Stimulated activated CD4-positive, alpha-beta T cell treated with anti-CD3 and anti-CD28 coated beads, Interleukin-4, amount 100 ng/mL, for 48 hours (primary cell): ENCODE data around the gene RALGPS1.
A peak's percentile ranks its signal among the peaks of the same experiment; 100 is the strongest.
"Not testable (repeated sequence)": the region's sequence is repeated elsewhere in the genome, so short reads cannot be mapped to it uniquely, and the experiment has no call there.

Source experiments
- DNase-seq, 2 donors: peaks; one replicate each; pipeline ENCODE4 v3.0.0-alpha.2; 2020; ENCODE audit warnings: low read depth in 2 of 2

The RALGPS1 gene

DNA sequence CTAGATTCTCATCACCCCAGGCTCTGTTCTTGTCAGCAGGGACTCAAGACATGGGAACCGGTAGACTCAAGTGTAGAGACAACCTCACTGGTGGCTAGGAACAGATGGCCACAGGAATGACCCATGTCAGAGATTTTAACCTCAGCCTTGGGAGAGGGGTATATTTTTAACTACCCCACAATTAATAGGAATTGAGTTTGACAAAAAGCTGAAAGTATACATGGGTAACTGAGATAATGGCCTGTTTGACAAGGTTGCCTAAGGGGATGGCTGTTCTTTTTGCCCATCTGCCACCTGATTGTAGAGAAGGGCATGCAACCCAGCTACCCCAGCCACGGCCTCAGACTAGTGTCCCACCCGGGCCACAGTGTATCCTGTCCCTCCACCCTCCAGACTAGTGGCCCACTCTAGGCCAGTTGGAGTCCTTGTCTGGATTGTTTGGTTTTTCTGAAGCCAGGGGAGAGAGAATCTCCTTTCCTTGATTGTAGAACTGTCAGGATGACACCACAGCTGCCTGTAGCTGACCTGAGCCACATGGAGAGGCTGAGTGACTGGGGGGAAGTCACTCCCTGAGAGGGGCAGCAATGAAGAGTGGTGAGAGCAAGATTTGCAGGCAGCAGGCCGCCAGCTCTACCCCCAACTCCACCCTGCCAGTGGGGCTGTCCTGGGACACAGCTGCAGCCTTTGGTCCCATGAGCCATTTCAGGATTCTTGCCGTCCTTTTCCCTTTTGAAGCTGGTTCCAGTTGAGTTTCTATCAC lies 222.5 kb downstream of the RALGPS1 start:
- DNase-seq, result no peak

DNA sequence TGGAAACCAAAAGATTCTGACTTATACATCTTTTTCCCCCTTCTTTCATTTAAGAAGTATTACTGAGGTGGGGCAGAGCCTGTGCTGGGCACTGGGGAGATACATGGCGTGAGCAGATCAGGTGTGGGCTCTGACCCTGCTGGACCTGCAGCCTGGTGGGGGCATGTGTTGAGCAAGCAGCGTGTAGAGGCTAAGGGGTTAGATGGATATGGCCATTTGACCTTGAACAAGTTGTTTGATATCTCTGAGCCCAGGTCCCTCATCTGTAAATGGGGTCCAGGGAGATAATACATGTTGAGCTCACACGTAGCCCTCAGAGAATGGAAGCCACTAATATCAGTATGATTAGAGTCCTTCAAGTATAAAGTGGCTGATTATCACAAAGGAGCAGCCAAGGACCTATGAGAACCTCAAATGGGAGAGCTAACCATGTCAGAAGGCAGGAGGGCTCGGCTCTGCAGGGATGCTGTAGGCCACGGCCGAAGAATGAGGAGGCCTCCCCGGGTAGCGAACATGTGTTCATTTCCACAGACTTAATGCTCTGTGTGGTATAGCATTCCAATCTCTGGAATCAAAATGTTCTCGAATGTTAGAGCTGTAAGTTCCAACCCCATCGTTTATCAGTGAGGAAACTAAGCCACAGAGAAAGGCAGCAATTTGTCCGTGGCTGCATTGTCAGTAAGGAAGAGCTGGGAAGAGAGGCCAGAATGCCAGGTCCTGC lies 223.2 kb downstream of the RALGPS1 start:
- DNase-seq, result no peak

DNA sequence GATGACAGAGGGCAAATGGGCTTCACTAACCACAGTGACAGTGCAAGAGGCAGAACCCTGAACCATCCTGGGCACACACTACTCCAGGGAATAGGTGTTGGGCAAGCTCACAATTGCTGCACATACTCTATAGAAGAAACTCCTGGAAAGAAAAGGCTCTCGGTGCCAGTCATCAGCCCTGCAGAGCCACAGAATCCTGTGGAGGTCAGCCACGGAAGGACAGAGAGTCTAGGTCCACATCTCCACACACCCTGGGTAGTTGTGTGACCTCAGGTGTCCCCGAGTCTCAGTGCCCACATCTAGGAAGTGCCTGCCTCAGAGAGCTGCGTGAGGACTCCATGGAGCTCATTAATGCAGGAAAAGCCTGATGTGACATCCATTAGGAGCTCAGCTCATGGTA lies 223.9 kb downstream of the RALGPS1 start:
- DNase-seq, result no peak

DNA sequence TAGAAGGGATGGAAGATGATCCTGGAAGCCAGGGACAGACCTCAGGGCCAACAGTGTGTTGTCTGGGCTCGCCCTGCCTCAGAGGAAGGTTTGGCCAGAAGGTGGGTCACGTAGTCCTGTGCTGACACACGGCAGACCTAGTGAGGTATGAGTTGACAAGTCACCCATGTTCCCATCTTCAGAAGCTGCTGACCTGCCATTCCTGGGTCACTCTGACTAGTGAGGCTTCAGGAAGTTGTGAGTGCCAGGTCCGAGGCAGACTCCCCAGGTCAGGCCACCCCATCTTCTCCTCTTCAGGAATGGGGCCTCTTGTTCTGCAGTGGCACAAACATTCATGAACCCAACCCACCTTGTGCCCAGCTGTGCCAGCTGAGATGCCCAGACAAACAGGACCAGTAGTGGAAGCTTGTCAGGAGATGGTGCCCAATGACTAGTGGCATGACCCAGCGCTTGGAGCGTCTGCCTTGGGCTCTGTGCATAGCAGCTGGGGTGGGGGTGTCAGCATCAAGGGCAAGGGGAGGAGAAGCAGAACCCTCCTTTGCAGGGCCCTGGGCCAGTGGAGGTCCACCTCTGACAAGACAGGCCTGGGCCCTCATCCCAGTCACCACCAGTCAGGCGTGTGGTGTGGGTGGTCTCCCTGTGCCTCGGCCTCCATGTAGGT lies 224.6 kb downstream of the RALGPS1 start:
- DNase-seq, result no peak

DNA sequence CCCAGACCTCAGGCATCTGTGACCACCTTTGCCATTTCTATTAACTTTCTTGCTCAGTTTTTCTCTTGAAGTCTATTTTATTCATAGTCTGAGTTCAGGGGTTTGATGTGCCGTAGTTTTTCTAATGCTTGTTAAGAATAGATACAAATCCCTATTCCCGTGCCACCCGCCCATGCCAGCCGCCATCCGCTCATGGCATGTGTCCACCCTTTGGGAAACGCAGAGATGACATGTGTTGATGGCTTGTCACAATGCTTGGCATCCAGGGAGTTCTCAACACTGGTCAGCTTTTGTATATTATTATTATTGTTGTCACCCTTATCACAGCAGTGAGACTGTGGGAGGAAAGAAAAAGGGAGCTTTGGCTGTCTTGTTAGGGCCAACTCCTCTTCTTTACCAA lies 225.2 kb downstream of the RALGPS1 start:
- no peak for DNase-seq

DNA sequence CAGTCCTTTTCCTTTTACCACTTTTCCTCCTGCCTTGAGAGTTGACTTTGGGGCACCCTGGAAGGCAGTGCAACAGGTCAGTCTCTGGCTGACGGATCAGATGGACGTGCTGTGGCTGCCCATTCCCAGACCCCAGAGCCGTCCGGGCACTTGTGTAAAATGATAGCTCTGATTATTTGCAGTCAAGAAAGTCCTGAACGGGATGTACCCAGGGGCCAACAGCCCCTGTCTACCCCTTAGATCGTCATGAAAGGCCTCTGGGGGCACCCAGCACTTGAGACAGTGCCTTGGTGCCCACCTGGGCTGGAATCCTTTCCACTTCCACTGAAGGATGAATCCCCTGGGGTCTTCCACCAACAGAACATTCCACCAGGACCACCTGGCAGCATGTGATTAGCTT lies 225.6 kb downstream of the RALGPS1 start:
- no peak for DNase-seq

DNA sequence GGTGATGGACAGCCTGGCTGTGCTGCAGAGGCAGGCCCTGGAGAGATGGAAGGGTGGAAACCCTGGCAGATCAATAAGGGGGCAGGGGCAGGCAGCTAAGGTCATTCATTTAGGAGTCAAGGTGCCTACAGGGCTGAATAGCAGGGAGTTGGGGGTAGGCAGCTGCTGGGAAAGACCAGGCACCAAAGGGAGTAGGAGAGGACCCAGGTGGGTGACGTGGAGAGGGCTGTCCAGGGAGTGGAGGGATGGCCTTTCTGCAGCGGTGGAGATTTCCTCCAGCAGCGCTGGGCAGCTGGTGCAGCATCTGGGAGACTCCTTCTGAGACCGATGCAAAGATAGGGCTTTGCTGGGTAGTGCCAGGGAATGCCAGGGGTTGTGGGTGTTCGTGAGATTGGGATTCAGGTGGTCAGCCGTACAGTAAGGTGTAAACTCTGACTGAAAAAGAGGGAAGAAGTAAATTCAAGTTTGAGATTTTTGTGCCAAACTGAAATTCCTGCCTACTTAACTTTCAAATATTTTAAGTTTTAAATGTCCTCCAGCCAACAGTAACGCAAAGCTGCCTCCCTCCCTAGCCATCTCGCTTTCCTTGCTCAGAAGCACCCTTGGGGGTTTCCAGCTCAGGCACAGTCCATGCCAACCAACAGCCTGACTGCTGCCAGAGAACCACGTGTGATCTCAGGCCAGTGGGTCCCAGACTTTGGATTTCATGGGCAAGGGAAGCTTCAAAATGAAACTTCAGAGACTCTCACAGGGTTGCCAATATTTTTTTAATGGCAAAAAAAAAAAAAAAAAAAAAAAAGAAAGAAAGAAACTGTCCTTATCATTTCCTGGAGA lies 226.5 kb downstream of the RALGPS1 start:
- DNase-seq, result no peak

DNA sequence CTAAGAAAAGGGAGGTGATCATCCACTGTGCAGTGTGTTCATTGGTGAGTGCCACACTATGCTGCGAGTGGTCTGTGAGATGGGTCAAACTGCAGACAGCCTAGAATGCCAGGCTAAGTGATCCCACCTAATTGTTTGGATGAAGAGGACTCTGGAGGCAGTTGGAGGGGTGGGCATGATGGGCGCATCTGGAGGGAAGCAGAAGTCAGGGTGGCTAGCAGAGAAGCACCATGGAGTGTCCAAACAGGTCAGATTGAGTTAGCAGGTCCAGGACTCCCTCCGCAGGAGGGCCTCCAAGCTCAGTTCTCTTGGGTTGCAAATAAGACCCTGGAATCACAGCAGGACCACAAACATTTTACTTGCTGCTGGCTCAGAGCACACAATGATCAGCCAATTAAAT lies 227.7 kb downstream of the RALGPS1 start:
- no peak for DNase-seq

DNA sequence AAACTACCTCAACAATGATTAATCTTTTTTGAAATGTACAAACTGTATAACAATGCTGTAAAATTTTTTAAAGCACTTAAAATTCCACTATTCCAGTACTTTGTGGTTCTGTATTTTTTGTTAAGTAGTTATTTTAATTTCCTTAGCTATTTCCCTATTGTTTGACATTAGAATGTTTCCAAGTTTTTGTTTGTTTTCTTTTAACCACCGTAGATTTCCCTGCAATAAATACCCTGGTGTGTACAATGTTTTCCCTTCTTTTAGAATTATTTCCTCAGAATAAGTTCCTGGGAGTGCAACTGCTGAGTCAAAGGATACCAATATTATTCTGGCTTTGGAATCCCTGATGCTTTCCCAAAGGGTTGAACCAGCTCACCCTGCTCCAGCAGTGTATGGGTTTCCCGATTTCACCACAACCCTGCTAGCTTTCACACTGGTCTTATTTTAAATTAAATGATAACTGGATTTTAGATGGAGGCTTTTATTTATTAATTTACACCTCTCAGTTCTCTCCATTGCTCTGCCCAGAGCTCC lies 228.4 kb downstream of the RALGPS1 start:
- no peak for DNase-seq

DNA sequence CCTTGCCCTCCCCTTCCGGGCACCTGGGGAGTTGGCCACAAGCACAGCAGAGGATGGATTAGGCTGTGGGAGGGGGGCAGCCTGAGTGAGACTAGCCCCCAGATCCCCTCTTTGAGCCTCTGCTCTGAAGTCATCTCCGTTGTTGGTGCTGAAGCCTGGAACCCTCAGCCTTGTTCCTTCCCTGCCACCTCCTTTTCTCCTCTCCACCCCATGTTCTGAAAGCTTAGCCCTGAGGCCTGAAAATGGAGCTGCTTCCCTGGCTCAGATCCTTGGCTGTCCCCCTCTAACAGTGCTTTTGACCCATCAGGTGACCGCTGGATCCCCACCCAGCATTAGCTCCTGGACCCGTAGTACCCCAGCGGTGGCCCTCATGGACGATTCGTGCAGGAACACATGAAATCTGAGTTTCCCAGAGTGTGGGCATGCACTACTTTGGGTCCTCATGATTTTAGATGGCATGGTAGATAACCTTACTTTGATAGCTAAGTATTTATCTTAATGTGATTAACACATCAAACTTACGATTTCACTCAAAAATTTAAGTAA lies 229.4 kb downstream of the RALGPS1 start:
- no peak for DNase-seq

DNA sequence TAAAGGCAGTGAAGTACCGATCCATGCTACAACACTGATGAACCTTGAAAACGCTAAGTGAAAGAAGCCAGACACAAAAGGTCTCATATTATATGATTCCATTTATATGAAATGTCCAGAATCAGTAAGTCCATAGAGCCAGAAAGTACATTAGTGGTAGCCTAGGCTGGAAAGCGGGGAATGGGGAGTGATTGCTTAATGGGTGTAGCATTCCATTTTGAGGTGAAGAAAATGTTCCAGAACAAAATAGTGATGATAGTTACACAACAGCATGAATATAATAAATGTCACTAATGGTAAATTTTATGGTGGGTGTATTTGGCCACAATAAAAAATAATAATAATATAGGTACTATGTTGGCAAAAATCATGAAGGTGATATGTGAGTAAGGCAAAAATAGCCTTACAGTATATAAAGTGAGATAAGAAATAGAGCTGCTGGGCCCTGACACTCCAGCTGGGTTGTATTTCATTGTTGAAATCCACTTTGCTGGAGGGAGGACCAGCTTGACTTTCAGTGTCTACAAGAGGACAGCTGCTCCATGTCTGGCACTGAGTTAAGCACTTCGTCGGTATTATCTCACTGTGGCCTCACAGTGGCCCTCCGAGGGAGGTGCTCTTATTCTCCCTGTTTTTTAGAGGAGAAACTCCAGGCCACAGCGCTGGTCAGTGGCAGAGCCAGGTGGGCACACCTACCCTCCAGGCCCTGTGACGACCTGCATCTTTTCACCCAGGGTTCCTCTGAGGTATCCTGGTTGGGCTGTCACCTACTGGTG lies 230.3 kb downstream of the RALGPS1 start:
- DNase-seq, result no peak

DNA sequence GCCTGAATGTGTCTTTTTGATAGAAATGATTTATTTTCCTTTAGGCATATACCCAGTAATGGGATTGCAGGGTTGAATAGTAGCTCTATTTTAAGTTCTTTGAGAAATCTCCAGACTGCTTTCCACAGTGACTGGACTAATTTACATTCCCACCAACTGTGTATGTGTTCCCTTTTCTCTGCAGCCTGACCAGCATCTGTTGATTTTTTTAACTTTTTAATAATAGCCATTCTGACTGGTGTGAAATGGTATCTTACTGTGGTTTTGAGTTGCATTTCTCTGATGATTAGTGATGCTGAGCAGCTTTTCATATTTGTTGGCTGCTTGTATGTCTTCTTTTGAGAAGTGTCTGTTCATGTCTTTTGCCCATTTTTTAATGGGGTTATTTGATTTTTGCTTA lies 232.3 kb downstream of the RALGPS1 start:
- not testable (repeated sequence) for DNase-seq

DNA sequence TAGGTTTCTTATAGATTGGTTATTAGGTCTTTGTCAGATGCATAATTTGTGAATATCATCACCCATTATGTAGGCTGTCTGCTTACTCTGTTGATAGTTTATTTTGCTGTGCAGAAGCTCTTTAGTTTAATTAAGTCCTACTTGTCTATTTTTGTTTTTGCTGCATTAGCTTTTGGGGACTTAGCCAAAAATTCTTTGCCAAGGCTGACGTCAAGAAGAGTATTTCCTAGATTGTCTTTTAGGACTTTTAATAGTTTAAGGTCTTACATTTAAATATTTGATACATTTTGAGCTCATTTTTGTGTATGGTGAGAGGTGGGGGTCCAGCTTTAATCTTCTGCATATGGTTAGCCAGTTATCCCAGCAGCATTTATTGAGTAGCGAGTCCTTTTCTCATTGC lies 232.7 kb downstream of the RALGPS1 start:
- DNase-seq, result no peak

DNA sequence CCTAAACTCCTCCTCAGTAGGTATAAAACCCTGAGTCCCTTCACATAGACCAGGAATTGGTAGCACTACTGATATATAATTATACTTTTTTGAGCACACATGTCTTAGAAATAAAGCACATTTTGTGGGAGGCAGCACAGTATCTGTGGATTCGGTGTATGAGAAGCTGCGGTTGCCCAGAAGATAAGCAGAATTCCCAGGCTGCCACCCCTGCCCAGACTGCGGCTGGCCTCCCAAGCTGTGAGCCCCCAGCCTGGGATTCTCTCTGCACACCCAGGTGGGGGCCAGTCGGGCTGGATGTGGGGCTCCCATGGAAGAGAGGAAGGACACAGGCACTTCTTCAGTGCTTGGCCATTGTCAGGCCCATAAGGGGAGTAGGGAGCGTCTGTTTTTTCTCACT lies 233.4 kb downstream of the RALGPS1 start:
- no peak for DNase-seq

DNA sequence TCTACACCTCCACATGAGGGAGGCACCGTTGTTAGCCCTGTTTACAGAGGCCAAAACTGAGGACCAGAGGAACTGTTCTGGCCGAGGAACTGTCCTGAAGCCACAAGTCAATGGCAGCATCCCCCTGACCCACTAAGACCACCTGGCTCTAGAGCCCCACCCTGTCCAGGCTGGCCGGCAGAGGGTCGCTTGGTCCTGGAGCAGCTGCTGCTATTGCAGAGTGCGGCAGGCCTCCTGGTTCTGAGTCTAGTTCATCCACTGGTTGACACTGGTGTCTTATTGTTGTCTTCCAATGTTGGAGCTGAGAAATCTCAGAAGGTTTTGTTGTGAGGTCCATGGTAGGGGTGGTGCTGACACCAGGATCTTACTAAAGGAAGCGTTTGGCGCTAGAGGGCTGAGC lies 234.4 kb downstream of the RALGPS1 start:
- DNase-seq, result no peak

DNA sequence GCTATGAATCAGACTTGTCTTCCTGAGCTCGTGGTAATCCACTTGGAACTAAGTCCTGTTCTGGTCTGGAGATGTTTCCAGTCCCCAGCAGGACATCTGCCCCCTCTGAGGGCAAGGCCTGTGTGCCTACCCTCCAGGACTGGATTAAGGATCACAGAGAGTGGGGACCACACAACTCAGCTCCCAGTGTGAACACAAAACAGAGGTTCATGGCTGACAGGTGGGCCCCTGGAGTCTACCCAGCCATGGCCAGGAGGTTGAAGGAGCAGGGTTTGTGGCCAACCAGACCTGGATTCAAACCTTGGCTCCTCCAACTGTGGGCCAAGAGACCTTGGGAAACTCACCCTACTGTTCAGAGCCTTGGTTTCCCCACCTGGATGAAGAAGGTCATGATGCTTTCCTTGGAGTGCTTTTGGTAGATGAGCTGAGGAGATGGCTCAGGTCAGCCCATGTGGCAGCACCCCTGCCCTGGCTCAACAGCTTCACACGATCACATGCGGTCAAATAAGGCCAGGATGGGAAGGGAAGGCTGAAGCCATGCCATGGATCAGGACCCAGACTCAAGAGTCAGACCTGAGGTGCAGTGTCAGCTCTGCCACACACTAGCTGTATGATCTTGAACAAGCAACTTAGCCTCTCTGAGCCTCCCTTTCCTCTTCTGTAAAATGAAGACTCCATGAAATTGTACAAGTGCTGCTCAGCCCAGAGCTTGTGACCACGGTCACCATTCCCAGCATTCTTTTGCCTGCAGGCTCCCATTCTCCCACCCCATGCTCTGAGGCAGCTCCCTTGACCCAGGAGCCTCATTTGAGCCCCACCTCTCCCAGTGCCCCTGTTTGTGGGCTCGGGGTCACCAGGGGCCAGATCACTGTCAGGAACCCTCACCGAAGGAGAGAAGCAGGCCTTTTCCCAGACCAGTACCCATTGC lies 235.1 kb downstream of the RALGPS1 start:
- DNase-seq, result no peak

DNA sequence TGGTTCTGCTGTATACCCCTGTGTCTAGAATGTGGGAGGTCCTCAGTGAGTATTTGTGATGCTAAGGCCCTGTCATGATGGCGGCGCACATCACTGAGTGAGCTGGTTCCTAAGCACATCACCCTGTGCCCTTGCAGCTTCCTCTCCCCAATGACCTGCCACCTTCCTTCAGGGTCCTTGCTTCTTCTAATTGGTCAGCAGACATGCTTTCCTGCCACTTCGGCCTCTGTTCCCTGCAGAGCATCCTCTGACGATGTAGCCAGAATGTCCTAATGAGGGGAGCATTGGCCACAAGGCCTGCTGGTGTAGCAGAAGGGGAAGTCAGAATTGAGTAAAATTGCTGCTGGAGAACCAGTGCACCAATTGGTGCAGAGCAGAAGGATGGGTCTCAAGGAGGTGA lies 238.9 kb downstream of the RALGPS1 start:
- DNase-seq, result no peak

DNA sequence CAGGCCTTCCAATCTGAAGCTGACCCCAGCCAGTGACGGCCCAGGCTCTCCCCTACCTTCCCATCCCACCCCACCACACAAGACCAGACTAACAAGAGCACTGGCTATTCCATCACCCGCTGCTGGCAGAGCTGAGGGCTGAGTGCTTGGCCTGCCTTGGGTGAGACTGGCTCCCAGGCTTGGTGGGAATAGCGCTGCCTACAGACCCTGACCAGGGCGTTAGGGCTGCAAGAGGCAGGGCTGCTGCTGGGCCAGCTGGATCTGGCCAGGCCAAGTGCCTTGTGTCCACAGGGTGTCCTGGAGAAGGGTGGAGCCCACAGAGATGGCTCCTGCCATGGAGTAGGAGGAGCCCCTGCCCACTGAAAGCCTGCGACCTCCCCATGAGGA lies 239.4 kb downstream of the RALGPS1 start:
- no peak for DNase-seq

DNA sequence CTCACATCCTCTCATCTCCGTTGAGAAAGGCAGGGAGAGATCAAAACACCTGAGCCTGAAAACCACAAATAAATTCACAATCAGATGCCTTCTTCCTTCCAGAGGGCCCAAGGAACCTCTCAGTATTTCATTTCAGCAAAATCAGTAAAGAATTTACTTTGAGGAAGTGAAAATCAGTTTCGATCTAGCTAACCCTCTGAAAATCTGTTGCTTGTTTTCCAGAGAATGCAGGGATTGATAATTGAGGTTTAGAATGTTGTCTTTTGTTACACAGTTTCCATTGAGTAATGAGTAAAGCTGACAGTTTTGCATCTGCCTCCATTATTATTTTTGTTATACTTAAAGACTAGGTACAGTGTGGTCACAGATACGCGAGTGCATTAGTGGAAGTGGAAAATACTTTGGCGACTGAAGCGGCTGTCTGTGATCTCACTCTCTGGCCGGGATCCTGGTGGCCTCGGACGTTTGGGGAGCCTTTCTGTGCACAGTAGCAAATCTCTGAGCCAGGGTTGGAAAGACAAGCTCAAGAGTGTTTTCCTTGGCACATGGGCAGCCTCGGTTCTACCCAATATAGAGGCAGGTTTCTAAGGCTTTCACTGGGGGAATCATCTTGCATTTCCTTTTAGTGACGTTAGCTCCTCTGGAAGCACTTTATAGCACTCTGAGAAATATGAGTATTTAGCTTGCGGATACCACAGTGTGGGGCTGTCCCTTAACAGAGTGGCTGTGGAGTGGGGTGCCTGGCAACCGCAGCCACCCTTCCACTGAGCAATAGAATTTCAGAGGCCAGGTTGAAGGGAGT lies 240.0 kb downstream of the RALGPS1 start:
- DNase-seq, result peak in 1 of 2 donors; percentile 23
